Trophoblast cell (in vitro differentiated cells and primary cell): Measurements from ENCODE around the gene MCF2L2.

Source experiments
- DNase-seq, 2 donors: peaks; one replicate each; pipeline ENCODE4 v3.0.0-alpha.2; 2016
- H2AFZ ChIP-seq: 2 replicates; pipeline ENCODE4 v1.6.1; 2013; ENCODE audit warnings: low read length, moderate library complexity, mild to moderate bottlenecking; ENCODE audit not compliant: insufficient read depth, poor library complexity
- H2AK5ac ChIP-seq: 2 replicates; pipeline ENCODE4 v1.6.1; 2013; ENCODE audit warnings: mild to moderate bottlenecking, low read length
- H2BK120ac ChIP-seq: 2 replicates; pipeline ENCODE4 v1.6.1; 2013; ENCODE audit warnings: low read length, mild to moderate bottlenecking, moderate library complexity; ENCODE audit not compliant: insufficient read depth, poor library complexity
- H2BK12ac ChIP-seq: 2 replicates; pipeline ENCODE4 v1.6.1; 2013; ENCODE audit warnings: mild to moderate bottlenecking, low read length, moderate library complexity
- H2BK5ac ChIP-seq: 2 replicates; pipeline ENCODE4 v1.6.1; 2013; ENCODE audit warnings: low read length, low read depth, moderate library complexity, mild to moderate bottlenecking; ENCODE audit not compliant: poor library complexity
- H3K14ac ChIP-seq: 2 replicates; pipeline ENCODE4 v1.6.1; 2013; ENCODE audit warnings: mild to moderate bottlenecking, low read length
- H3K18ac ChIP-seq: 2 replicates; pipeline ENCODE4 v1.6.1; 2013; ENCODE audit warnings: mild to moderate bottlenecking, low read length
- H3K23ac ChIP-seq: 2 replicates; pipeline ENCODE4 v1.6.1; 2013; ENCODE audit warnings: low read length
- H3K27ac ChIP-seq: 2 replicates; pipeline ENCODE4 v1.5.1; 2013; ENCODE audit warnings: low read depth, mild to moderate bottlenecking, inconsistent platforms, low read length, moderate library complexity
- H3K27me3 ChIP-seq: 2 replicates; pipeline ENCODE4 v1.6.1; 2013; ENCODE audit warnings: inconsistent platforms, mild to moderate bottlenecking, low read length, moderate library complexity; ENCODE audit not compliant: insufficient read depth
- H3K36me3 ChIP-seq, 2 experiments: 1 replicate in 1 of 2; 2 replicates in 1 of 2; pipeline ENCODE4 v1.6.1; 2013; ENCODE audit warnings: low read length in 2 of 2, mild to moderate bottlenecking in 2 of 2, moderate library complexity in 1 of 2; ENCODE audit not compliant: insufficient read depth in 2 of 2, control insufficient read depth in 1 of 2
- H3K4ac ChIP-seq: 2 replicates; pipeline ENCODE4 v1.6.1; 2013; ENCODE audit warnings: low read depth, mild to moderate bottlenecking, low read length, moderate library complexity
- H3K4me1 ChIP-seq, 2 experiments: 1 replicate in 1 of 2; 2 replicates in 1 of 2; pipeline ENCODE4 v1.6.1; 2013; ENCODE audit warnings: low read length in 2 of 2, mild to moderate bottlenecking in 2 of 2, moderate library complexity in 1 of 2; ENCODE audit not compliant: insufficient read depth in 2 of 2, control insufficient read depth in 1 of 2
- H3K4me2 ChIP-seq: 2 replicates; pipeline ENCODE4 v1.6.1; 2013; ENCODE audit warnings: inconsistent platforms, mild to moderate bottlenecking, low read length, moderate library complexity
- H3K4me3 ChIP-seq: 2 replicates; pipeline ENCODE4 v1.5.1; 2013; ENCODE audit warnings: mild to moderate bottlenecking, low read depth, low read length, inconsistent platforms
- H3K79me1 ChIP-seq: one replicate; pipeline ENCODE4 v1.6.1; 2013; ENCODE audit warnings: low read length
- H3K79me2 ChIP-seq: 2 replicates; pipeline ENCODE4 v1.6.1; 2013; ENCODE audit warnings: low read length, mild to moderate bottlenecking; ENCODE audit not compliant: control insufficient read depth, insufficient read depth, poor library complexity
- H3K9ac ChIP-seq: 2 replicates; pipeline ENCODE4 v1.6.1; 2013; ENCODE audit warnings: mild to moderate bottlenecking, low read length
- H3K9me3 ChIP-seq: 2 replicates; pipeline ENCODE4 v1.6.1; 2013; ENCODE audit warnings: low read depth, mild to moderate bottlenecking, control low read depth, inconsistent platforms, low read length; ENCODE audit not compliant: insufficient read depth
- H4K12ac ChIP-seq: 2 replicates; pipeline ENCODE4 v1.6.1; 2013; ENCODE audit warnings: low read depth, mild to moderate bottlenecking, low read length, moderate library complexity
- H4K8ac ChIP-seq: 2 replicates; pipeline ENCODE4 v1.6.1; 2013; ENCODE audit warnings: low read depth, mild to moderate bottlenecking, low read length, moderate library complexity
- H4K91ac ChIP-seq: one replicate; pipeline ENCODE4 v1.6.1; 2013; ENCODE audit warnings: low read depth, mild to moderate bottlenecking, low read length, moderate library complexity
- WGBS: extraction: QIAGEN DNeasy Blood & Tissue Kit; methylation state at CpG from one replicate; pipeline ENCODE4 v1.1.7; 2013; ENCODE audit warnings: missing lambda C conversion rate; ENCODE audit not compliant: insufficient read length, insufficient coverage; ENCODE audit errors: extremely low coverage; 5-methylcytosine and 5-hydroxymethylcytosine counted together

Gene MCF2L2

GRCh38 chr3:183295211-183295610 is 133.2 kb downstream of the MCF2L2 start:
- no peak overlapping the region for H2AK5ac ChIP-seq
- no peak overlapping the region for H4K8ac ChIP-seq
- H3K4me3 ChIP-seq = no peak overlapping the region
- H3K36me3 ChIP-seq = no peaks in the 10 kb centered on the region
- no peaks in the 10 kb centered on the region for H3K27me3 ChIP-seq
- H3K23ac ChIP-seq = no peak overlapping the region
- peaks cover 4 to 7% of the 10 kb centered on the region in 2 experiments for H3K4me1 ChIP-seq
- H3K18ac ChIP-seq = no peak overlapping the region
- H3K14ac ChIP-seq = no peak overlapping the region
- H2AFZ ChIP-seq = no peak overlapping the region
- WGBS = no CpG with 5 or more reads among the region's 3 CpGs
- H3K9me3 ChIP-seq = peaks cover 2% of the 10 kb centered on the region
- no peak overlapping the region for H2BK5ac ChIP-seq
- peak; percentile 35 to 65 for DNase-seq
- no peaks in the 10 kb centered on the region for H3K79me2 ChIP-seq
- H2BK120ac ChIP-seq = no peak overlapping the region
- no peak overlapping the region for H3K4me2 ChIP-seq
- peak overlapping the region; percentile 68 for H3K27ac ChIP-seq
- H4K12ac ChIP-seq = no peak overlapping the region
- no peak overlapping the region for H3K9ac ChIP-seq
- peaks cover 2% of the 10 kb centered on the region for H3K79me1 ChIP-seq
- H2BK12ac ChIP-seq = no peak overlapping the region
- no peak overlapping the region for H4K91ac ChIP-seq
- H3K4ac ChIP-seq = no peak overlapping the region

- Histone ChIP-seq H3K14ac (no peak overlapping the region), H2AK5ac (no peak overlapping the region), H3K4me3 (no peak overlapping the region), H4K91ac (no peak overlapping the region), H3K36me3 (no peaks in the 10 kb centered on the region), H2BK120ac (no peak overlapping the region), H3K9ac (no peak overlapping the region), H2AFZ (no peak overlapping the region), H3K9me3 (peaks cover 2% of the 10 kb centered on the region), H3K27me3 (no peaks in the 10 kb centered on the region), H3K79me2 (no peaks in the 10 kb centered on the region), H2BK12ac (no peak overlapping the region), H3K27ac (no peak overlapping the region), H4K8ac (no peak overlapping the region), H4K12ac (no peak overlapping the region), H2BK5ac (no peak overlapping the region), H3K4me1 (peaks cover 3 to 7% of the 10 kb centered on the region in 2 experiments), H3K4ac (no peak overlapping the region), H3K4me2 (no peak overlapping the region), H3K23ac (no peak overlapping the region), H3K79me1 (peaks cover 2% of the 10 kb centered on the region), H3K18ac (no peak overlapping the region)
- DNase-seq = no peak
- WGBS = no CpG with 5 or more reads among the region's 2 CpGs
Observed at GRCh38 chr3:183293966-183294365, 134.5 kb downstream of the MCF2L2 start.

- WGBS = no CpG with 5 or more reads among the region's 4 CpGs
- Histone ChIP-seq H2AK5ac (no peak overlapping the region), H3K36me3 (no peaks in the 10 kb centered on the region), H2AFZ (no peak overlapping the region), H2BK12ac (no peak overlapping the region), H3K9ac (no peak overlapping the region), H3K27me3 (no peaks in the 10 kb centered on the region), H3K9me3 (no peaks in the 10 kb centered on the region), H3K23ac (no peak overlapping the region), H2BK5ac (no peak overlapping the region), H3K4me1 (peaks cover 2% of the 10 kb centered on the region in 2 experiments), H4K8ac (no peak overlapping the region), H3K79me1 (peaks cover 2% of the 10 kb centered on the region), H4K12ac (no peak overlapping the region), H2BK120ac (no peak overlapping the region), H3K14ac (no peak overlapping the region), H3K27ac (peak overlapping the region; percentile 29), H3K79me2 (no peaks in the 10 kb centered on the region), H3K4me3 (no peak overlapping the region), H4K91ac (no peak overlapping the region), H3K4me2 (no peak overlapping the region), H3K18ac (no peak overlapping the region), H3K4ac (no peak overlapping the region)
- no peak for DNase-seq
Observed at GRCh38 chr3:183291497-183292031, 136.9 kb downstream of the MCF2L2 start.

GRCh38 chr3:183290216-183290615 is 138.2 kb downstream of the MCF2L2 start:
- H2BK120ac ChIP-seq = no peak overlapping the region
- no peak overlapping the region for H3K23ac ChIP-seq
- no peak overlapping the region for H2AFZ ChIP-seq
- no peak overlapping the region for H3K4me2 ChIP-seq
- H3K79me2 ChIP-seq = no peaks in the 10 kb centered on the region
- peaks cover 2% of the 10 kb centered on the region for H3K79me1 ChIP-seq
- H3K18ac ChIP-seq = no peak overlapping the region
- H3K4me1 ChIP-seq = peaks cover 2 to 5% of the 10 kb centered on the region in 2 experiments
- H3K4me3 ChIP-seq = no peak overlapping the region
- no peak overlapping the region for H2AK5ac ChIP-seq
- H3K14ac ChIP-seq = no peak overlapping the region
- no peaks in the 10 kb centered on the region for H3K27me3 ChIP-seq
- H4K12ac ChIP-seq = no peak overlapping the region
- no peak overlapping the region for H4K91ac ChIP-seq
- no peak overlapping the region for H3K27ac ChIP-seq
- no peaks in the 10 kb centered on the region for H3K36me3 ChIP-seq
- no peak overlapping the region for H3K9ac ChIP-seq
- H3K4ac ChIP-seq = no peak overlapping the region
- H2BK5ac ChIP-seq = no peak overlapping the region
- no CpG with 5 or more reads among the region's 2 CpGs for WGBS
- no peaks in the 10 kb centered on the region for H3K9me3 ChIP-seq
- H2BK12ac ChIP-seq = no peak overlapping the region
- DNase-seq = peak; percentile 71 to 89
- H4K8ac ChIP-seq = peak overlapping the region; percentile 57
